Panc1 (cell line): ENCODE measurements around the gene VIPAS39.

ENCODE experiments used
- POLR2AphosphoS5 ChIP-seq: IDR thresholded peaks from 2 replicates; pipeline ENCODE4 v1.6.1; 2012; ENCODE audit warnings: mild to moderate bottlenecking, low read depth, low read length, moderate library complexity
- TCF7L2 ChIP-seq: IDR thresholded peaks from 2 replicates; pipeline ENCODE4 v1.6.1; 2011; ENCODE audit warnings: mild to moderate bottlenecking, low read depth, low read length, inconsistent platforms
- TF ChIP-seq, protein P1 (sequence below): fragments of 450-650 bp; IDR thresholded peaks from 2 replicates; pipeline ENCODE4 v1.5.1; 2017; ENCODE audit warnings: mild to moderate bottlenecking

- TF ChIP-seq, protein P1, sequence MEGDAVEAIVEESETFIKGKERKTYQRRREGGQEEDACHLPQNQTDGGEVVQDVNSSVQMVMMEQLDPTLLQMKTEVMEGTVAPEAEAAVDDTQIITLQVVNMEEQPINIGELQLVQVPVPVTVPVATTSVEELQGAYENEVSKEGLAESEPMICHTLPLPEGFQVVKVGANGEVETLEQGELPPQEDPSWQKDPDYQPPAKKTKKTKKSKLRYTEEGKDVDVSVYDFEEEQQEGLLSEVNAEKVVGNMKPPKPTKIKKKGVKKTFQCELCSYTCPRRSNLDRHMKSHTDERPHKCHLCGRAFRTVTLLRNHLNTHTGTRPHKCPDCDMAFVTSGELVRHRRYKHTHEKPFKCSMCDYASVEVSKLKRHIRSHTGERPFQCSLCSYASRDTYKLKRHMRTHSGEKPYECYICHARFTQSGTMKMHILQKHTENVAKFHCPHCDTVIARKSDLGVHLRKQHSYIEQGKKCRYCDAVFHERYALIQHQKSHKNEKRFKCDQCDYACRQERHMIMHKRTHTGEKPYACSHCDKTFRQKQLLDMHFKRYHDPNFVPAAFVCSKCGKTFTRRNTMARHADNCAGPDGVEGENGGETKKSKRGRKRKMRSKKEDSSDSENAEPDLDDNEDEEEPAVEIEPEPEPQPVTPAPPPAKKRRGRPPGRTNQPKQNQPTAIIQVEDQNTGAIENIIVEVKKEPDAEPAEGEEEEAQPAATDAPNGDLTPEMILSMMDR: no peak
- TF ChIP-seq POLR2AphosphoS5 (no peak), TCF7L2 (no peak)
Observed at GRCh38 chr14:77403768-77404167, 53.6 kb downstream of the VIPAS39 start.
